GM18507 (cell line): Measurements from ENCODE around the gene DHPS.
"Not testable (repeated sequence)": the region's sequence is repeated elsewhere in the genome, so short reads cannot be mapped to it uniquely, and the experiment has no call there.

Experiments
- DNase-seq: peaks from one replicate; pipeline ENCODE4 v3.0.0; 2011; ENCODE audit warnings: low read depth; ENCODE audit not compliant: insufficient read length; ENCODE audit errors: extremely low spot score
- FAIRE-seq: peaks from 2 replicates; lab custom pipeline; 2011; peaks lifted over from hg19 to GRCh38; lab: Jason Lieb, UNC

DHPS gene

GRCh38 chr19:12708641-12709040, 27.0 kb upstream of the DHPS start:
- DNase-seq (no peak), FAIRE-seq (no peak)

DNA sequence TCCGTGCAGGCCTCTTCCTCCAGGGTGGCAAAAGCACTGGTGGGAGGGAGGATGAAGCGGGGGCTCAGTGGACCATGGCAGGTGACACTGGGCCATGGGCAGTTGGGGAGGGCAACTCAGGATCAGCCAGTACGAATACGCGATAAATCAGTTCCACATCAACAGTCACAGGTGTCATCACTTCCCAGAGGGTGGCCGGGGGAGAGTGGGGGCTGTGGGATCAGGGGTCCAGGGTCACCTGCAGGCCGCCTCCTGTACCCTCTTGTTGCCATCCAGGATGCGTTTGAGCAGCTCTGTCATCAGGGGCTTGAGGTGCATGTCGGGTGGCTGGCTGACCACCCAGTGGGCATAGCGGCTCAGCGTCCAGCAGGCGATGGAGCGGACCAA, 24.6 kb upstream of the DHPS start:
- DNase-seq, result no peak
- no peak for FAIRE-seq

DNA sequence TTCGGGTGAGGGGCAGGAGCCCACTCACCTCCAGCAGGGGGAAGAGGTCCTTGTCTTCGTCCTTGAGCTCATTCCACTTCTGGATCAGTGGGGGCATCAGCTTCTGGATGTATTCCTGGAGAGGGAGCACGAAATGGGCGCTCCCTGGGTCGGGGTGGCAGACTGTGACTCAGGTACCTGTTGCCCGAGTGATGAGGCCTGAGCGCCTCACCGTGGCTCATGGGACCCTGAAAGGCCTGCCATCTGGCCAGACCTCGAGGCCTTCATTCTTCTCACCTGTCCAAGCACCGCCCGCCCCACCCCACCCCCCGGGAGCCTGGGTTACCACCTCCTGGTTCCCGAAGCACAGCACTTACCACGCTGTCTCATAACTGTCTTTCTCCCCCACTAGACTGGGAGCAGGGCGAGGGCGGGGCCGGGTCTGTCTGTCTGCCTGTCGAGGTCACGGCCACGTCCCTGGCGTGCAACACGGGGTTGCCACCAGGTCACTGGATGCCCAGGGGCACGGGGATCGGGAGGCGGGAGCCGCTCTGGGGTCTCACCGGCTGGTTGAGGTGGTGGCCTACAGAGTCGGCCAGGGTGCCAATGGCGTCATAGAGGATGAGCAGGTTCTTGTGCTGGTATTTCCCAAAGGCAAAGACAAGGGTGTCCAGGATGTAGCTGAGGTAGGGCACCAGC, 24.1 kb upstream of the DHPS start:
- FAIRE-seq, result no peak

DNA sequence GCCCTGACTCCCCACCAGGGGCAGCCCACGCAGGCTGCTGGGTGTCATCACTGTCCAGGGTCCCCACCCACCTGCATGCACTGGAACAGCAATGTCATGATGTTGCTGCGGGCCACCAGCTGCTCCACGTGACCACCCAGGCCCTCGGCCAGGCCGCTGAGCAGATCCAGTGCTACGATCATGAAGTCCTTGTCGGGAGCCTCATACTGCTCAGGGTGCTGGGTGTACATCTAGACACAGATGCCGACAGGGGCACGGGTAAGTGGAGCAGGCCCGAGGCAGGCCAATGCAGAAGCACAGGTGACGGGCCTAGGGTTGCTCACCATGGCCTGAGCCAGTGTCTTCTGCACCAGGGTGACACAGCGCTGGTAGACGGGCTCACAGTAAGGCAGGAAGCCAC, 23.5 kb upstream of the DHPS start:
- DNase-seq (no peak), FAIRE-seq (no peak)

More for the DNA sequence above, 24.1 kb upstream of the DHPS start:
- DNase-seq, result no peak

- FAIRE-seq, result peak; percentile 61
- DNase-seq, result no peak
Measured at GRCh38 chr19:12703046-12703445, 21.4 kb upstream of the DHPS start.

- FAIRE-seq (no peak), DNase-seq (no peak)
Measured at GRCh38 chr19:12701596-12702282, 20.1 kb upstream of the DHPS start.

DNA sequence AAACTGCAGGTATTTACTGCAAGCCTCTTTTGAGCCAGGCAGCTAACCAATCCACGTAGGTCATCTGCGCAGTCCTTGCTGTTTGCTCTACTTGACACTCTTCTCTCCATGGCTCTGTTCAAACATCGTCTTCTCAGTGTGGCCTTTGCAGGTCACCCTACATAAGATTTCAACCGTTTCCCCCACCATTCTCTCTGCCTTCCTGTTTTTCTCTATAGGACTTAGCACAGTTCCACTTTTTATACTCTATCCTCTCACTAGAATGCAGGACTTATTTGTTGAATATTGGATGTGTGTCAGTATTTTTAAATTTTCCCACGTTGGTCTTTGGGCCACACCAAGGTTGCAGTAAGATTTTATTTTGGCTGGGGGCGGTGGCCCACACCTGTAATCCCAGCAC, 16.5 kb upstream of the DHPS start:
- FAIRE-seq, result no peak
- no peak for DNase-seq

GRCh38 chr19:12697425-12697824, 15.7 kb upstream of the DHPS start:
- not testable (repeated sequence) for FAIRE-seq

DNA sequence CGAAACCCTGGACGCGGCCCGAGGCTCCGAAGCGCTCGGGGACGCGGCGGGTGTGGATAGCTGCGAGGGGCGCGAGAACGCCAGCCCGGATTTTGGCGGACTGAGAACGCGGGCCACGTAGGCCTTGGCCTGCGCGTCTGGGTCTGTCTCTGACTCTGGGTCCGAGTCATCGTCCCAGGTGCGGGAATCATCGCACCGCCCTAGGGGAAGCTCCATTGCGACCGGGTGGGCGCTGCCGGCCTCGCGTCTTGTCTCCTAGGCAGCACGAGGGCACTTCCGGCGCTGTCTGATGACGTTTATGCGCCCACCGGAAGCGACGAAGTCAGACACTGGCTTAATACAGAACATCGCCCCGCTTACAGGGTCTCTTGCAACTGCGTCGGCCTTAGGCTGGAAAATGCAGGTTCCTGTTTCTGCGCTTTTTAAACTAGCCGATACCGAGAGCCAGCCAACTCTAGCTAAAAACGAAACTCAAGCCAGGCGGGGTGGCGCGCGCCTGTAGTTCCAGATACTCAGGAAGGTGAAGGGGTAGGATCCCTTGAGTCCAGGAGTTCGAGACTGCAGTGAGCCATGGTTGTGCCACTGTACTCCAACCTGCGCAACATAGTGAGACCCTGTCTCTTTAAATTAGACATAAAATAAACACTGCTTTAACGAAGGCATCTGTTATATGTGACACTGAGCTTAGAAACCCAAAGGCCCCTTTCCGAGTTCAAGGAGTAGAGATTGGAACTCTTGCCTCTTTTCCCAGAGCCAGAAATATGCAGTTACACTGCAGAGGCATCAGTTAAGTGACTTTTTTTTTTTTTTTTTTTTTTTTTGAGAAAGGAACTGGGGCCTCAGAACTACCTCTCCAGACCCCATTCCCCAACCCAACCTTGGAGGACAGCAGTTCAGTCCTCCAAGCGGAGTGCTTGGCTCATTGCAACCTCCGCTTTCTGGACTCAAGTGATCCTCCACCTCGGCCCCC, 15.0 kb upstream of the DHPS start, which contains the start of gene FBXW9:
Gene FBXW9 (minus strand): TSS at position 266 of the 970 bp plus-strand sequence. CDS start 50 bp downstream, at position 216.
- FAIRE-seq, result peak; percentile 91

More at GRCh38 chr19:12697425-12697824, 15.7 kb upstream of the DHPS start:
- DNase-seq, result not testable (repeated sequence)

GRCh38 chr19:12695997-12696365, 14.3 kb upstream of the DHPS start:
- DNase-seq (no peak), FAIRE-seq (no peak)

More for the DNA sequence above, 15.0 kb upstream of the DHPS start, which contains the start of gene FBXW9:
- DNase-seq, result peak; percentile 97

- FAIRE-seq (no peak), DNase-seq (no peak)
Measured at GRCh38 chr19:12695514-12695913, 13.8 kb upstream of the DHPS start.

DNA sequence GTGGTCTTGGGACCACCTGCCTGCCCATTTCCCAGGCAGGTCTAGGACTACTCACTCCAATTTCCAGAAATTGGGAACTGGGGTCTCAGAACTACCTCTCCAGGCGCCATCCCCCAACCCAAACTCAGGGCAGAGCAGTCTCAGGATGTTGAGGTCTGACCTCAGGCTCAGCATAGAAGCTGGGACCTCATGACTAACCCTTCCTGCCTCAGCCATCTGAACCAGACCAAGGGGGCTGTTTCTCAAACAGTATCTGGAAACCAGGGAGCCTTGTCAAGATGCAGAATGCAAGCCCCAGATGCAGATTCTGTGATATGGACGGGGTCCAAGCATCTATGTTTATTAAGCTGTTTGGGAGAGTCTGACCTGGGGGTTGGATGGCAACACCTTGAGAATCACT, 13.4 kb upstream of the DHPS start:
- no peak for DNase-seq
- no peak for FAIRE-seq

DNA sequence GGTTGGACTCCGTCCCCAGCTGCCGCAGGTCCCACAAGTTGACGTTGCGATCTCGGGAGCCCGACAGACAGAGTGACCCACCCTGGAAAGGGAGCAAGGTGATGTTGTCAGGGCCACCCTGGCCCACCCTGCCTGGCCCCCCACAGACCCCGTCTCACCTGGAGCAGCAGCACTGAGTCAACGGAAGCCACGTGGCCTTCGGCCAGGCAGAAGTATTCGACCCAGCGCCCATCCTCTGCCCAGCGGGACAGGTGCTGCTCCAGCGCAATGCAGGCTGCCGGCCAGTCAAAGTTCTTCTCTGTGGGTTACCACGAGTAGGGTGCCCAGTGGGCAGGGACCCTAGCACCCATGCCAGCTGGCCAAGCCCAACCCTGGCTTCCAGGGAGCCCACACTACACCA, 13.0 kb upstream of the DHPS start:
- DNase-seq (no peak), FAIRE-seq (no peak)

- FAIRE-seq, result no peak
Measured at GRCh38 chr19:12692960-12693359, 11.3 kb upstream of the DHPS start.

GRCh38 chr19:12689581-12690216, 8.0 kb upstream of the DHPS start:
- no peak for DNase-seq
- no peak for FAIRE-seq

More at GRCh38 chr19:12692960-12693359, 11.3 kb upstream of the DHPS start:
- no peak for DNase-seq

GRCh38 chr19:12689012-12689411, 7.3 kb upstream of the DHPS start:
- DNase-seq (no peak), FAIRE-seq (no peak)

- DNase-seq, result no peak
- no peak for FAIRE-seq
Measured at GRCh38 chr19:12687496-12688196, 6.0 kb upstream of the DHPS start, which contains the start of gene GNG14. Gene GNG14 (plus strand): TSS chr19:12687998. CDS start chr19:12688049, 51 bp downstream.

- DNase-seq (no peak), FAIRE-seq (no peak)
Measured at GRCh38 chr19:12685831-12686230, 4.2 kb upstream of the DHPS start.

DNA sequence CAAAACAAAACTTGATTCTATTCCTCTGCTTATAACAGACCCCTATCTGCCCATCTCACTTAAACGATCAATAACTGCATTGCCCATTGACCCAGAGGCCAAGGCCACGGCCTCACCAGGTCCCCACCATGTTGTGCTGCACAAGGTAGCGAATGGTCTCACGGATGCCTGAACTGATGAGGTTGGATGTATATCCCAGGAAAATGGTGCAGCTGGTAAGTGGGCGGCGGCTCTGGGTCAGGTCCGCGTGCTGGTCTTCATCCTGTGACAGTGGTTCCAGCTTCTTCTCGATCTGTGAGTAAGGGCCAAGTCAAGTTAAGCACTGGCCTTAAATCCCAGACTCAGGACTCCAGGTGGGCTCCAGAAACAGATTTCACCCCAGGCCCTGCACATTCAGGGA, 1.6 kb downstream of the DHPS start:
- no peak for FAIRE-seq
- DNase-seq, result no peak
